SH-SY5Y (cell line): ENCODE data around the gene PLEKHM1.

ENCODE experiments used
- GATA2 ChIP-seq: IDR thresholded peaks from 2 replicates; pipeline ENCODE4 v1.6.1; 2011; ENCODE audit warnings: mild to moderate bottlenecking, low read depth, low read length
- GATA3 ChIP-seq: IDR thresholded peaks from 2 replicates; pipeline ENCODE4 v1.6.1; 2011; ENCODE audit warnings: low read depth, mild to moderate bottlenecking, low read length, moderate library complexity

DNA sequence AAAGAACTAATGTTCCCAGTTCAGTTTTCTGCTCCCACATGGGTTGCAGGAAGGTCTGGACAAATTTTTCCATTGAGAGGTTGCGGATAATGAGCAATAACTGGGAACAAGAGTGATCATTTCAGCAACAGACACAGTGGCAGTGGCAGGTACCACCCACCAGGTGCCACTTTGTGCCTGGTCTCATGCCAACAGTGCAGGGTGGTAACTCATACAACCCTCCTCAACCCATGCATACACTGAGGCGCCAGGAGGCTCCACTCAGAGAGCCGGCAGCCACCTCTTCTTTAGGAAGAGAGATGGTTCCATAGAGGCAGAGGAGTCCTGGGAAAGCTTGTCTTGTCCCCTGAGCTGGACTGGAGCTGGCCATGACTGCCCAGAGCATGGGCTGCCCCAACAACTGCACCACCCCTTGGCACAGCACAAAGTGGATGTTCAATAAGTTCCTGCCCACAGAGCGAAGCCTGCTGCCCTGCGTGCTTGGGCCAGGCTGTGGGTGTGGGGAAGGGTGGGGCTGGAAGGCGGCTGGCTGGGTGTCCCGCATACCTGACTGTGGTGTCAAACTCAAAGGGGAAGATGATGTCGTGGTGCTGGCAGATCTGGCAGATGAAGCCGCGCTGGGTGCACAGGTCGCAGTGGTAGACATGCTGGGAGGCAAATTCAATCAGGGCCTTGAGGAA is 51.5 kb downstream of the PLEKHM1 start:
- TF ChIP-seq GATA2 = no peak
- TF ChIP-seq GATA3 = no peak
